Activated CD4-positive, CD25-positive, alpha-beta regulatory T cell treated with anti-CD3 and anti-CD28 coated beads, Interleukin-2, amount 50 U/mL, for 24 hours (primary cell): ENCODE measurements around the gene PRKG1.

Experiments used
- ATAC-seq, 2 donors: fragments of 150-1000 bp; cut with Tn5 transposase; one replicate each; pipeline ENCODE4 v1.10.0; 2021; ENCODE audit warnings: mild to moderate bottlenecking in 1 of 2, moderate library complexity in 1 of 2

PRKG1 gene

GRCh38 chr10:51077074-51077473 is 2.8 kb downstream of the PRKG1 start:
- no peak for ATAC-seq

- no peak for ATAC-seq
Measured at GRCh38 chr10:51077507-51077906, 3.2 kb downstream of the PRKG1 start.

- ATAC-seq = no peak
Measured at GRCh38 chr10:51079331-51079730, 5.0 kb downstream of the PRKG1 start.

- no peak for ATAC-seq
Measured at GRCh38 chr10:51079766-51080165, 5.5 kb downstream of the PRKG1 start.

GRCh38 chr10:51080311-51081006 is 6.2 kb downstream of the PRKG1 start:
- no peak for ATAC-seq

- no peak for ATAC-seq
Measured at GRCh38 chr10:51082857-51083256, 8.6 kb downstream of the PRKG1 start.

- ATAC-seq = no peak
Measured at GRCh38 chr10:51083356-51083853, 9.1 kb downstream of the PRKG1 start.

- ATAC-seq = no peak
Measured at GRCh38 chr10:51085204-51085603, 10.9 kb downstream of the PRKG1 start.

GRCh38 chr10:51086710-51087109 is 12.4 kb downstream of the PRKG1 start:
- no peak for ATAC-seq

GRCh38 chr10:51087114-51087513 is 12.8 kb downstream of the PRKG1 start:
- ATAC-seq = no peak

GRCh38 chr10:51090190-51090589 is 15.9 kb downstream of the PRKG1 start:
- ATAC-seq = no peak

- no peak for ATAC-seq
Measured at GRCh38 chr10:51092402-51092801, 18.1 kb downstream of the PRKG1 start.

- no peak for ATAC-seq
Measured at GRCh38 chr10:51095444-51095843, 21.2 kb downstream of the PRKG1 start.

- no peak for ATAC-seq
Measured at GRCh38 chr10:51097546-51097945, 23.3 kb downstream of the PRKG1 start.

GRCh38 chr10:51100221-51100620 is 25.9 kb downstream of the PRKG1 start:
- ATAC-seq = no peak

GRCh38 chr10:51103554-51104217 is 29.4 kb downstream of the PRKG1 start:
- ATAC-seq = no peak

GRCh38 chr10:51106311-51106945 is 32.1 kb downstream of the PRKG1 start:
- no peak for ATAC-seq

- no peak for ATAC-seq
Measured at GRCh38 chr10:51108406-51108805, 34.1 kb downstream of the PRKG1 start.

- ATAC-seq = no peak
Measured at GRCh38 chr10:51109801-51110533, 35.7 kb downstream of the PRKG1 start.

GRCh38 chr10:51112013-51112412 is 37.7 kb downstream of the PRKG1 start:
- no peak for ATAC-seq

- ATAC-seq = no peak
Measured at GRCh38 chr10:51113007-51113406, 38.7 kb downstream of the PRKG1 start.

GRCh38 chr10:51117053-51117660 is 42.9 kb downstream of the PRKG1 start:
- ATAC-seq = no peak

- no peak for ATAC-seq
Measured at GRCh38 chr10:51117794-51118193, 43.5 kb downstream of the PRKG1 start.
